GM13977 (cell line): ENCODE measurements around the gene MRPS12.
"Not testable (repeated sequence)": the region's sequence is repeated elsewhere in the genome, so short reads cannot be mapped to it uniquely, and the experiment has no call there.

Experiments
- DNase-seq: peaks from one replicate; pipeline ENCODE4 v3.0.0; 2012; ENCODE audit warnings: low spot score
- CTCF ChIP-seq: IDR thresholded peaks from 2 replicates; pipeline ENCODE4 v1.5.1; 2012; ENCODE audit warnings: mild to moderate bottlenecking, control low read depth; ENCODE audit not compliant: insufficient read depth; ENCODE audit errors: extremely low read depth, missing control alignments
- in situ Hi-C: fragments of 300-500 bp; cut with MboI; formaldehyde crosslinking; loops from one replicate; pipeline ENCODE4 v1.12.0; 2022; ENCODE audit warnings: low sequenced_read_pairs, low pct_unique_long_range_greater_than_20kb, mixed read lengths, inconsistent platforms; ENCODE audit not compliant: unreplicated experiment

The MRPS12 gene

GRCh38 chr19:38929929-38930775 lies 592 bp upstream of the MRPS12 start, which contains the start of gene SARS2:
Gene SARS2 (minus strand): TSS chr19:38930763. CDS start chr19:38930736, 27 bp downstream.
- in situ Hi-C loops = loop anchor here (25.0 kb wide), 1 partner anchor 518 kb away; the partner anchor contains the start of gene FAM98C
- peak; percentile 91 for TF ChIP-seq CTCF
- peak; percentile 97 for DNase-seq

DNA sequence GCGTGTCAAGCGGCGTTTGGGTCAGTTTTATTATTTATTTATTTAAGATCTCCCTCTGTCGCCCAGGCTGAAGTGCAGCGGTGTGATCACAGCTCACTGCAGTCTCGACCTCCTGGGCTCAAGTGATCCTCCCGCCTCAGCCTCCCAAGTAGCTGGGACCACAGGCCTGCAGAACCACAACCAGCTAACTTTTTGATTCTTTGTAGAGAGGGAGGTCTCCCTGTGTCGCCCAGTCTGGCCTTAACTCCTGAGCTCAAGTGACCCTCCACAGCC lies 713 bp downstream of the MRPS12 start:
- DNase-seq = no peak
- in situ Hi-C loops = loop anchor here (25.0 kb wide), 1 partner anchor 519 kb away; the partner anchor contains the start of gene FAM98C
- TF ChIP-seq CTCF = no peak

DNA sequence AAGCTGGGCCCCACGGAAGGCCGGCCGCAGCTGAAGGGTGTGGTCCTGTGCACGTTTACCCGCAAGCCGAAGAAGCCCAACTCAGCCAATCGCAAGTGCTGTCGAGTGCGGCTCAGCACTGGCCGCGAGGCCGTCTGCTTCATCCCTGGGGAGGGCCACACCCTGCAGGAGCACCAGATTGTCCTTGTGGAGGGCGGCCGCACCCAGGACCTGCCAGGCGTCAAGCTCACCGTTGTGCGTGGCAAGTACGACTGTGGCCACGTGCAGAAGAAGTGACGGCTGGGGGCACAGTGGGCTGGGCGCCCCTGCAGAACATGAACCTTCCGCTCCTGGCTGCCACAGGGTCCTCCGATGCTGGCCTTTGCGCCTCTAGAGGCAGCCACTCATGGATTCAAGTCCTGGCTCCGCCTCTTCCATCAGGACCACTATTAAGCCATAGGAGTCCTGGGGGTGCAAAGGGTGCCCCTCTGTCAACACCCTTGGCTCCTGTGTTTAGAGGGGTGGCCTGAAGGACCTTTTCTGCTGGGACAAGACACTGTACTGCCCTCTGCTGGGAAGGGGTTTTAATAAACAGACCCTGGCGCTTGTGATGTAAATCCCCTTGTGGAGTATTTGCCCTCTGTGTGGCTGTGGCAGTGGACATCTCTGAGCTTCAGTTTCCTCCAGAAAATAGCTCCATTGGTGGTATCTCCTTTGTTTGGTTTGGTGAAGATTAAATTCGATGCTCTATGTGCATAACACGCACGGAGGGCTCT lies 1.9 kb downstream of the MRPS12 start:
- in situ Hi-C loops = loop anchor here (25.0 kb wide), 1 partner anchor 520 kb away; the partner anchor contains the start of gene FAM98C
- peak; percentile 52 for DNase-seq
- TF ChIP-seq CTCF = peak; percentile 52

- TF ChIP-seq CTCF = no peak
- in situ Hi-C loops = loop anchor here (25.0 kb wide), 1 partner anchor 521 kb away; the partner anchor contains the start of gene FAM98C
Measured at GRCh38 chr19:38933544-38933943, 2.8 kb downstream of the MRPS12 start.

GRCh38 chr19:38939957-38940356 lies 9.2 kb downstream of the MRPS12 start:
- in situ Hi-C loops = loop anchor here (25.0 kb wide), 1 partner anchor 528 kb away; the partner anchor contains the start of gene FAM98C
- DNase-seq = no peak
- no peak for TF ChIP-seq CTCF

More at GRCh38 chr19:38933544-38933943, 2.8 kb downstream of the MRPS12 start:
- no peak for DNase-seq

- in situ Hi-C loops = loop anchor here (25.0 kb wide), 1 partner anchor 529 kb away; the partner anchor contains the start of gene FAM98C
- DNase-seq = not testable (repeated sequence)
Measured at GRCh38 chr19:38941466-38941865, 10.7 kb downstream of the MRPS12 start.
